SIG-M5 treated with dmso at 0.1 percent for 504 hours (cell line): ENCODE data around the gene ELAPOR1.
A peak's percentile ranks its signal among the peaks of the same experiment; 100 is the strongest.

Experiments used
- DNase-seq: peaks from one replicate; lab custom pipeline; 2025; ENCODE audit not compliant: unreplicated experiment; lab: John Stamatoyannopoulos, UW

ELAPOR1 gene

GRCh38 chr1:109096120-109096519 lies 17.8 kb upstream of the ELAPOR1 start:
- peak; percentile 19 for DNase-seq

- peak; percentile 95 for DNase-seq
Measured at GRCh38 chr1:109099938-109100773, 13.8 kb upstream of the ELAPOR1 start.

GRCh38 chr1:109104364-109105151 lies 9.4 kb upstream of the ELAPOR1 start:
- peak; percentile 29 for DNase-seq

GRCh38 chr1:109105881-109106280 lies 8.0 kb upstream of the ELAPOR1 start:
- peak; percentile 40 for DNase-seq

- DNase-seq, result no peak
Measured at GRCh38 chr1:109107785-109108184, 6.1 kb upstream of the ELAPOR1 start.

- DNase-seq, result no peak
Measured at GRCh38 chr1:109109906-109110305, 4.0 kb upstream of the ELAPOR1 start.

- DNase-seq, result peak; percentile 69
Measured at GRCh38 chr1:109111386-109112055, 2.4 kb upstream of the ELAPOR1 start.

GRCh38 chr1:109112056-109112651 lies 1.8 kb upstream of the ELAPOR1 start:
- peak; percentile 51 for DNase-seq

GRCh38 chr1:109112652-109113285 lies 1.1 kb upstream of the ELAPOR1 start:
- peak; percentile 63 for DNase-seq

- DNase-seq, result no peak
Measured at GRCh38 chr1:109114342-109114674, 393 bp downstream of the ELAPOR1 start.

- no peak for DNase-seq
Measured at GRCh38 chr1:109115685-109116084, 1.8 kb downstream of the ELAPOR1 start.

- no peak for DNase-seq
Measured at GRCh38 chr1:109116286-109116685, 2.4 kb downstream of the ELAPOR1 start.

GRCh38 chr1:109118089-109118488 lies 4.2 kb downstream of the ELAPOR1 start:
- DNase-seq, result no peak

GRCh38 chr1:109120356-109120755 lies 6.4 kb downstream of the ELAPOR1 start:
- DNase-seq, result no peak

GRCh38 chr1:109131059-109131458 lies 17.1 kb downstream of the ELAPOR1 start:
- no peak for DNase-seq

GRCh38 chr1:109131800-109132199 lies 17.9 kb downstream of the ELAPOR1 start:
- no peak for DNase-seq

GRCh38 chr1:109133002-109133706 lies 19.2 kb downstream of the ELAPOR1 start:
- no peak for DNase-seq

GRCh38 chr1:109133815-109134214 lies 19.9 kb downstream of the ELAPOR1 start:
- DNase-seq, result no peak

GRCh38 chr1:109134423-109134822 lies 20.5 kb downstream of the ELAPOR1 start:
- DNase-seq, result no peak

- no peak for DNase-seq
Measured at GRCh38 chr1:109135940-109136339, 22.0 kb downstream of the ELAPOR1 start.
